ENCODE data around the gene RNF146. TPM values are rescaled to one million over a fixed set of nuclear protein-coding genes. Genes with fewer than 3 reads are reported as not detected.
A peak's percentile ranks its signal among the peaks of the same experiment; 100 is the strongest.

The RNF146 gene
- total and polyA plus RNA-seq, 4 donors, result 11.5 to 32.7 (median 15.9) TPM

DNA sequence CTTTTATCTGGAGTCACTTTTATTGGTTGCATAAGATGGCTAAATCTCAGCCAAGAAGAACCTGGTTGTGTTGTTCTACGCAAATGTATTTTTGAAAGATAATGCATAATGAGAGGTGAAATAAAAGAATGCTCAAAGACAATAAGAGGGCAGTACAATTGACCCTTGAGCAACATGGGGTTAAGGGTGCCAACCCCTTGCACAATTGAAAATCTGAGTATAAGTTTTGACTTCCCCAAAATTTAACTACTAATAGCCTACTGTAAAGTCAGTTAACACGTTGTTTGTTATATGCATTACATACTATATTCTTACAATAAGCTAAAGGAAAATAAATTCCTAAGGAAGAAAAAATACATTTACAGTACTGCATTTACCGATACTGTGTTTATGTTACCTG lies 5.9 kb downstream of the RNF146 start:
- WGBS, result 87% methylated on average over 3 of the region's 3 CpGs
- Histone ChIP-seq H3K4me3 (ENCODE audit: low read depth in 1 of 3, low read length in 3 of 3) (no peak overlapping the region), H3K9ac (ENCODE audit: low read depth in 1 of 2, low read length in 2 of 2) (no peak overlapping the region), H3K36me3 (ENCODE audit: control insufficient read depth in 4 of 4, insufficient read depth in 3 of 4, low read depth in 1 of 4, low read length in 3 of 4) (no peaks in the 10 kb centered on the region), H3K27me3 (ENCODE audit: control insufficient read depth in 4 of 4, insufficient read depth in 4 of 4, low read length in 3 of 4) (no peaks in the 10 kb centered on the region), H3K27ac (ENCODE audit: low read depth in 1 of 2, low read length in 2 of 2) (no peak overlapping the region), H3K4me1 (ENCODE audit: control insufficient read depth in 4 of 4, insufficient read depth in 4 of 4, low read length in 3 of 4) (peaks cover 3 to 56% (median 13%) of the 10 kb centered on the region in 4 donors), H3K9me3 (ENCODE audit: control insufficient read depth in 4 of 4, low read length in 3 of 4) (no peaks in the 10 kb centered on the region)
- peak in 1 of 2 donors; percentile 8 for TF ChIP-seq HNF4A (conservative IDR thresholded peaks at IDR 0.05)
- no peak for TF ChIP-seq SP1 (IDR thresholded peaks at IDR 0.05)
- no peak for DNase-seq (ENCODE audit: low spot score)

DNA sequence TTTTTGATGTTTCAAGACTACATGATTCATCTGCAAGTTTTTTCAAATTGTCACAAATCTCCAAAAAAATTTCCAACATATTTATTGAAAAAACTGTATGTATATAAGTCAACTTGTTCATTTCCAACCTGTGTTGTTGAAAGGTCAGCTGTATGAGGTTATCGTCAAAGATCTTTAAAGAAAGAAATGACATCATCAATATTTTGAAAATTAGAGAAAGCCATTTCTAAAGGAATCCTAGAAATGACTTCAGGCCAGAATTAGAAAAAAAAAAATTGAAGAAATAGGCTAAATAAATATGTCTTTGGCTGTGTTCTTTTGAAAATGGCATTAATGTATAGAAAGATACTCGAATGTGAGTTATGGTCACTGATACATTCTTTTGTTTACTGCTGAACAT lies 6.8 kb downstream of the RNF146 start:
- no peaks in the 10 kb centered on the region for H3K27me3 ChIP-seq (ENCODE audit: control insufficient read depth in 4 of 4, insufficient read depth in 4 of 4, low read length in 3 of 4)
- WGBS, result 92% methylated on average over 2 of the region's 2 CpGs
- H3K4me3 ChIP-seq (ENCODE audit: low read depth in 1 of 3, low read length in 3 of 3), result no peak overlapping the region
- no peak overlapping the region for H3K9ac ChIP-seq (ENCODE audit: low read depth in 1 of 2, low read length in 2 of 2)
- H3K27ac ChIP-seq (ENCODE audit: low read depth in 1 of 2, low read length in 2 of 2), result no peak overlapping the region
- no peaks in the 10 kb centered on the region for H3K9me3 ChIP-seq (ENCODE audit: control insufficient read depth in 4 of 4, low read length in 3 of 4)
- no peak for DNase-seq (ENCODE audit: low spot score)
- peaks cover 3 to 56% (median 19%) of the 10 kb centered on the region in 4 donors for H3K4me1 ChIP-seq (ENCODE audit: control insufficient read depth in 4 of 4, insufficient read depth in 4 of 4, low read length in 3 of 4)
- TF ChIP-seq ZBTB33 (IDR thresholded peaks at IDR 0.05), result no peak
- TF ChIP-seq YY1 (IDR thresholded peaks at IDR 0.05), result no peak
- no peak for TF ChIP-seq RAD21 (IDR thresholded peaks at IDR 0.05)
- TF ChIP-seq, protein P1, sequence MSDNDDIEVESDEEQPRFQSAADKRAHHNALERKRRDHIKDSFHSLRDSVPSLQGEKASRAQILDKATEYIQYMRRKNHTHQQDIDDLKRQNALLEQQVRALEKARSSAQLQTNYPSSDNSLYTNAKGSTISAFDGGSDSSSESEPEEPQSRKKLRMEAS (IDR thresholded peaks at IDR 0.05), result no peak
- TF ChIP-seq SP1 (IDR thresholded peaks at IDR 0.05), result no peak
- no peak for TF ChIP-seq JUND (IDR thresholded peaks at IDR 0.05)
- TF ChIP-seq REST (IDR thresholded peaks at IDR 0.05), result no peak
- TF ChIP-seq FOXA1 (IDR thresholded peaks at IDR 0.05), result no peak
- no peak for TF ChIP-seq HNF4A (conservative IDR thresholded peaks at IDR 0.05)
- TF ChIP-seq, protein P2, sequence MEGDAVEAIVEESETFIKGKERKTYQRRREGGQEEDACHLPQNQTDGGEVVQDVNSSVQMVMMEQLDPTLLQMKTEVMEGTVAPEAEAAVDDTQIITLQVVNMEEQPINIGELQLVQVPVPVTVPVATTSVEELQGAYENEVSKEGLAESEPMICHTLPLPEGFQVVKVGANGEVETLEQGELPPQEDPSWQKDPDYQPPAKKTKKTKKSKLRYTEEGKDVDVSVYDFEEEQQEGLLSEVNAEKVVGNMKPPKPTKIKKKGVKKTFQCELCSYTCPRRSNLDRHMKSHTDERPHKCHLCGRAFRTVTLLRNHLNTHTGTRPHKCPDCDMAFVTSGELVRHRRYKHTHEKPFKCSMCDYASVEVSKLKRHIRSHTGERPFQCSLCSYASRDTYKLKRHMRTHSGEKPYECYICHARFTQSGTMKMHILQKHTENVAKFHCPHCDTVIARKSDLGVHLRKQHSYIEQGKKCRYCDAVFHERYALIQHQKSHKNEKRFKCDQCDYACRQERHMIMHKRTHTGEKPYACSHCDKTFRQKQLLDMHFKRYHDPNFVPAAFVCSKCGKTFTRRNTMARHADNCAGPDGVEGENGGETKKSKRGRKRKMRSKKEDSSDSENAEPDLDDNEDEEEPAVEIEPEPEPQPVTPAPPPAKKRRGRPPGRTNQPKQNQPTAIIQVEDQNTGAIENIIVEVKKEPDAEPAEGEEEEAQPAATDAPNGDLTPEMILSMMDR (IDR thresholded peaks at IDR 0.05; ENCODE audit: low read depth, low read length, missing input control), result no peak
- no peak for TF ChIP-seq RXRA (IDR thresholded peaks at IDR 0.05)
- no peaks in the 10 kb centered on the region for H3K36me3 ChIP-seq (ENCODE audit: control insufficient read depth in 4 of 4, insufficient read depth in 3 of 4, low read depth in 1 of 4, low read length in 3 of 4)

Data from liver (tissue), 9 donors.